Ishikawa (cell line): ENCODE data around the gene MORC1.

Experiments
- CEBPB ChIP-seq: IDR thresholded peaks from 2 replicates; pipeline ENCODE4 v1.6.1; 2012
- CREB1 ChIP-seq: IDR thresholded peaks from 2 replicates; pipeline ENCODE4 v1.6.1; 2012; ENCODE audit warnings: low read depth
- EGR1 ChIP-seq: IDR thresholded peaks from 2 replicates; pipeline ENCODE4 v1.6.1; 2012
- EP300 ChIP-seq: IDR thresholded peaks from 2 replicates; pipeline ENCODE4 v1.6.1; 2012; ENCODE audit warnings: borderline replicate concordance
- MAX ChIP-seq: IDR thresholded peaks from 2 replicates; pipeline ENCODE4 v1.6.1; 2012
- NFIC ChIP-seq: IDR thresholded peaks from 2 replicates; pipeline ENCODE4 v1.6.1; 2012
- RAD21 ChIP-seq: IDR thresholded peaks from 2 replicates; pipeline ENCODE4 v1.6.1; 2012; ENCODE audit warnings: low read depth
- REST ChIP-seq: IDR thresholded peaks from 2 replicates; pipeline ENCODE4 v1.6.1; 2012; ENCODE audit warnings: low read depth, mild to moderate bottlenecking
- TAF1 ChIP-seq: IDR thresholded peaks from 2 replicates; pipeline ENCODE4 v1.6.1; 2012; ENCODE audit warnings: low read depth, mild to moderate bottlenecking
- TCF12 ChIP-seq: IDR thresholded peaks from 2 replicates; pipeline ENCODE4 v1.6.1; 2012; ENCODE audit warnings: low read depth
- TEAD4 ChIP-seq: IDR thresholded peaks from 2 replicates; pipeline ENCODE4 v1.6.1; 2012
- USF1 ChIP-seq: IDR thresholded peaks from 2 replicates; pipeline ENCODE4 v1.6.1; 2012
- YY1 ChIP-seq: IDR thresholded peaks from 2 replicates; pipeline ENCODE4 v1.6.1; 2012; ENCODE audit warnings: low read depth
- ZBTB7A ChIP-seq: IDR thresholded peaks from 2 replicates; pipeline ENCODE4 v1.6.1; 2012; ENCODE audit warnings: low read depth

GRCh38 chr3:109045271-109046040 lies 72.5 kb downstream of the MORC1 start:
- TF ChIP-seq REST (no peak), TEAD4 (no peak), MAX (no peak), EGR1 (no peak), CEBPB (no peak), YY1 (no peak), RAD21 (no peak), EP300 (no peak), USF1 (no peak), NFIC (no peak), TCF12 (no peak), ZBTB7A (no peak), CREB1 (no peak), TAF1 (no peak)
